Mesendoderm (in vitro differentiated cells): ENCODE data around the gene GID4.
A peak's percentile ranks its signal among the peaks of the same experiment; 100 is the strongest.

ENCODE experiments used
- DNase-seq: peaks from one replicate; pipeline ENCODE4 v3.0.0; 2013
- H2AK5ac ChIP-seq: 2 replicates; pipeline ENCODE4 v1.6.1; 2013; ENCODE audit warnings: low read length, inconsistent platforms
- H2BK120ac ChIP-seq: 2 replicates; pipeline ENCODE4 v1.6.1; 2013; ENCODE audit warnings: low read depth, mild to moderate bottlenecking, low read length, moderate library complexity, mixed read lengths
- H2BK15ac ChIP-seq: replicated peaks from 2 replicates; pipeline ENCODE4 v1.6.1; 2013; ENCODE audit warnings: low read depth, mild to moderate bottlenecking, moderate library complexity
- H2BK5ac ChIP-seq: 2 replicates; pipeline ENCODE4 v1.6.1; 2013; ENCODE audit warnings: low read length, inconsistent platforms
- H3K18ac ChIP-seq: 2 replicates; pipeline ENCODE4 v1.6.1; 2013; ENCODE audit warnings: mild to moderate bottlenecking, low read length, mixed read lengths
- H3K23ac ChIP-seq: one replicate; pipeline ENCODE4 v1.6.1; 2013; ENCODE audit warnings: low read length
- H3K27ac ChIP-seq: 2 replicates; pipeline ENCODE4 v1.5.1; 2013; ENCODE audit warnings: low read depth, mild to moderate bottlenecking, inconsistent platforms, low read length, moderate library complexity
- H3K27me3 ChIP-seq: 2 replicates; pipeline ENCODE4 v1.6.1; 2013; ENCODE audit warnings: low read length, control low read depth, mild to moderate bottlenecking, inconsistent platforms; ENCODE audit not compliant: insufficient read depth, poor library complexity
- H3K36me3 ChIP-seq: 2 replicates; pipeline ENCODE4 v1.6.1; 2013; ENCODE audit warnings: low read length, inconsistent platforms; ENCODE audit not compliant: control insufficient read depth, insufficient read depth
- H3K4ac ChIP-seq: one replicate; pipeline ENCODE4 v1.6.1; 2013; ENCODE audit warnings: low read depth, mild to moderate bottlenecking, low read length, moderate library complexity
- H3K4me1 ChIP-seq: 2 replicates; pipeline ENCODE4 v1.6.1; 2013; ENCODE audit warnings: low read depth, low read length, inconsistent platforms; ENCODE audit not compliant: control insufficient read depth
- H3K4me2 ChIP-seq: 2 replicates; pipeline ENCODE4 v1.6.1; 2013; ENCODE audit warnings: low read length
- H3K4me3 ChIP-seq: 2 replicates; pipeline ENCODE4 v1.5.1; 2013; ENCODE audit warnings: mild to moderate bottlenecking, low read length
- H3K56ac ChIP-seq: one replicate; pipeline ENCODE4 v1.6.1; 2013; ENCODE audit warnings: low read length
- H3K79me1 ChIP-seq: 2 replicates; pipeline ENCODE4 v1.6.1; 2013; ENCODE audit warnings: low read length, inconsistent platforms
- H3K79me2 ChIP-seq: 2 replicates; pipeline ENCODE4 v1.6.1; 2013; ENCODE audit warnings: mild to moderate bottlenecking, low read length; ENCODE audit not compliant: control insufficient read depth, insufficient read depth
- H3K9ac ChIP-seq: 2 replicates; pipeline ENCODE4 v1.6.1; 2013; ENCODE audit warnings: low read length, inconsistent platforms
- H4K5ac ChIP-seq: one replicate; pipeline ENCODE4 v1.6.1; 2013; ENCODE audit warnings: low read length
- H4K8ac ChIP-seq: one replicate; pipeline ENCODE4 v1.6.1; 2013; ENCODE audit warnings: low read depth, mild to moderate bottlenecking, control low read depth, low read length, moderate library complexity
- WGBS: extraction: QIAGEN DNeasy Blood & Tissue Kit; methylation state at CpG from one replicate; pipeline ENCODE4 v1.1.7; 2013; ENCODE audit warnings: low lambda C conversion rate, missing lambda C conversion rate; ENCODE audit not compliant: insufficient coverage; ENCODE audit errors: extremely low coverage; 5-methylcytosine and 5-hydroxymethylcytosine counted together

GID4 gene

GRCh38 chr17:18039535-18040260, 490 bp downstream of the GID4 start:
- Histone ChIP-seq H3K36me3 (no peaks in the 10 kb centered on the region), H2AK5ac (no peak overlapping the region), H2BK120ac (peak overlapping the region; percentile 8), H3K4me3 (peak overlapping the region; percentile 68), H3K23ac (peak overlapping the region; percentile 81), H3K27me3 (no peaks in the 10 kb centered on the region), H3K79me1 (peaks cover 16% of the 10 kb centered on the region), H3K56ac (peak overlapping the region; percentile 88), H3K9ac (peak overlapping the region; percentile 77), H2BK5ac (no peak overlapping the region), H3K18ac (peak overlapping the region; percentile 39), H3K4me2 (peak overlapping the region; percentile 84), H3K4me1 (peaks cover 7% of the 10 kb centered on the region), H4K5ac (no peak overlapping the region), H3K79me2 (peaks cover 2% of the 10 kb centered on the region), H3K4ac (peak overlapping the region; percentile 24), H3K27ac (no peak overlapping the region), H4K8ac (no peak overlapping the region), H2BK15ac (no peak overlapping the region)
- no CpG with 5 or more reads among the region's 81 CpGs for whole genome bisulfite sequencing
- peak; percentile 66 for DNase-seq

DNA sequence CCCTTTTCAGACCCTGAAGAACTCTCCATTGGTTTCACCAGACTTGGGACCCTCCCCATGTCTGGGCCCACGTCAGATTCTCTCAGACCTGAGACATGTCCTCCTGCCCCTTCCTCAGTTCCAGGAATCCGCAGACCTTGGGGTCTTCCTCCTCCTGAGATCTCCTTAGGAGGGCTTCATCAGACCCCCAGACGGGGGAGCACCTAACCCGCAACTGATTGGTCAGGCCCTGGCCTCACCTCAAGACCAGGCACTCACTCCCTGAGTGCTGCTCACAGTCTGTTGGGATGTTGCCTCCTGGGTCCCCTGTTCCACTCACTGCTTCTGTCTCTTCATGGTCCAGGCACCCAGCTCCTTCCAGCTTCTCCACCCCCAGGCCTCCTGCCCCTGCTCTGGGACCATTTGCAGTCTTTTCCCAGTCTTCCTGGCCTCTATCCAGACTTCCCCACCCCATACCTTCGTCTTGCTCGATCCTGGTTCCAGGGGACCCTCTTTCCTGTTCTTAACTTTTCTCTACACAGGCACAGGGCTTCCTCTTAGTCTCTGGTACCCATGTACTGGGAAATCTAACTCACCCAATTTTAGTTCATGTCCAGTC, 1.2 kb downstream of the GID4 start:
- peak overlapping the region; percentile 77 for H3K9ac ChIP-seq
- DNase-seq, result no peak
- H3K36me3 ChIP-seq, result no peaks in the 10 kb centered on the region
- peak overlapping the region; percentile 68 for H3K4me3 ChIP-seq
- H3K23ac ChIP-seq, result no peak overlapping the region
- no peak overlapping the region for H2AK5ac ChIP-seq
- peaks cover 7% of the 10 kb centered on the region for H3K4me1 ChIP-seq
- H3K4ac ChIP-seq, result no peak overlapping the region
- H3K18ac ChIP-seq, result no peak overlapping the region
- H3K56ac ChIP-seq, result peak overlapping the region; percentile 88
- no CpG with 5 or more reads among the region's 6 CpGs for WGBS
- H3K79me1 ChIP-seq, result peaks cover 16% of the 10 kb centered on the region
- H4K8ac ChIP-seq, result no peak overlapping the region
- no peak overlapping the region for H2BK15ac ChIP-seq
- H3K27me3 ChIP-seq, result no peaks in the 10 kb centered on the region
- no peak overlapping the region for H2BK120ac ChIP-seq
- H3K79me2 ChIP-seq, result peaks cover 2% of the 10 kb centered on the region
- H3K27ac ChIP-seq, result no peak overlapping the region
- no peak overlapping the region for H4K5ac ChIP-seq
- peak overlapping the region; percentile 84 for H3K4me2 ChIP-seq
- no peak overlapping the region for H2BK5ac ChIP-seq

- no CpG with 5 or more reads among the region's 1 CpG for WGBS
- Histone ChIP-seq H2BK120ac (no peak overlapping the region), H3K4me2 (no peak overlapping the region), H3K79me2 (peaks cover 2% of the 10 kb centered on the region), H3K27me3 (no peaks in the 10 kb centered on the region), H3K36me3 (no peaks in the 10 kb centered on the region), H3K23ac (no peak overlapping the region), H3K27ac (no peak overlapping the region), H3K4me3 (no peak overlapping the region), H3K9ac (no peak overlapping the region), H4K5ac (no peak overlapping the region), H2AK5ac (no peak overlapping the region), H4K8ac (no peak overlapping the region), H3K18ac (no peak overlapping the region), H3K4ac (no peak overlapping the region), H2BK15ac (no peak overlapping the region), H2BK5ac (no peak overlapping the region), H3K4me1 (peaks cover 7% of the 10 kb centered on the region), H3K56ac (peak overlapping the region; percentile 32), H3K79me1 (peaks cover 16% of the 10 kb centered on the region)
- no peak for DNase-seq
Observed at GRCh38 chr17:18041776-18042175, 2.6 kb downstream of the GID4 start.

- Histone ChIP-seq H3K23ac (no peak overlapping the region), H2BK15ac (no peak overlapping the region), H3K4me2 (no peak overlapping the region), H3K27ac (no peak overlapping the region), H2BK120ac (no peak overlapping the region), H3K36me3 (peaks cover 2% of the 10 kb centered on the region), H3K4me3 (no peak overlapping the region), H3K79me1 (peaks cover 13% of the 10 kb centered on the region), H3K4ac (no peak overlapping the region), H4K5ac (no peak overlapping the region), H3K9ac (no peak overlapping the region), H2BK5ac (no peak overlapping the region), H2AK5ac (no peak overlapping the region), H3K27me3 (no peaks in the 10 kb centered on the region), H3K18ac (no peak overlapping the region), H4K8ac (no peak overlapping the region), H3K56ac (no peak overlapping the region), H3K79me2 (peaks cover 2% of the 10 kb centered on the region), H3K4me1 (peaks cover 7% of the 10 kb centered on the region)
- no CpG with 5 or more reads among the region's 8 CpGs for WGBS
- DNase-seq, result no peak
Observed at GRCh38 chr17:18042983-18043382, 3.8 kb downstream of the GID4 start.

DNA sequence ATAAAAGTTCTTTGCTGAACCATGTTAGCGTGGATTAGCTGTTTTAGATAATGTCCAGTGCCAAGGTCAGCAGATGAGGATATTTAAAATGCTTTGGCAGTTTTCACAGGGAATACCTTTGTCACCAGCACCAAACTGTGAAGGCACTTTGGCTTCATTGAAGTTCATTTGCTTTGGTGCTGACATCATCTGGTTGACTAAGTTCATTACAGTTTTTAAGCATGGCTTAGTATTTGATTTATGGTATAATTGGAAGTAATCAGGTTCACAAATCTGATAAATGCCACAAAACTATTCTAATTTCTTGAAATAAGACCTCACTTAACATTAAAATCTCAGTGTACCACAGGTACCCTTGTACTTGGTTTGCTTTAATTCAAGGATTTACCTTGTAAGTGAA, 4.3 kb downstream of the GID4 start:
- H2BK120ac ChIP-seq, result no peak overlapping the region
- H2BK15ac ChIP-seq, result no peak overlapping the region
- no peak overlapping the region for H2AK5ac ChIP-seq
- H3K36me3 ChIP-seq, result peaks cover 2% of the 10 kb centered on the region
- no peak overlapping the region for H4K8ac ChIP-seq
- no peak overlapping the region for H3K56ac ChIP-seq
- no peak overlapping the region for H3K4me3 ChIP-seq
- no peak overlapping the region for H3K18ac ChIP-seq
- H3K27ac ChIP-seq, result no peak overlapping the region
- peak; percentile 35 for DNase-seq
- H3K27me3 ChIP-seq, result no peaks in the 10 kb centered on the region
- no CpG with 5 or more reads among the region's 1 CpG for WGBS
- H3K4me1 ChIP-seq, result peaks cover 3% of the 10 kb centered on the region
- no peak overlapping the region for H3K23ac ChIP-seq
- H3K79me1 ChIP-seq, result peaks cover 9% of the 10 kb centered on the region
- no peak overlapping the region for H3K9ac ChIP-seq
- H3K4ac ChIP-seq, result no peak overlapping the region
- H2BK5ac ChIP-seq, result no peak overlapping the region
- no peak overlapping the region for H4K5ac ChIP-seq
- peaks cover 2% of the 10 kb centered on the region for H3K79me2 ChIP-seq
- no peak overlapping the region for H3K4me2 ChIP-seq
